Left lobe of liver (tissue), 2 donors: ENCODE data around the gene QDPR. TPM values are rescaled to one million over a fixed set of nuclear protein-coding genes. Genes with fewer than 3 reads are reported as not detected.

ENCODE experiments used
- ATAC-seq: fragments of 200-7000 bp; cut with Tn5 transposase; one replicate; pipeline ENCODE4 v1.9.1; 2020; ENCODE audit warnings: mild to moderate bottlenecking, moderate library complexity
- DNase-seq: peaks from one replicate; pipeline ENCODE4 v3.0.0-alpha.2; 2020; ENCODE audit warnings: low spot score
- total RNA-seq: library from RNA; stranded (reverse); gene quantifications from one replicate; pipeline ENCODE4 v1.2.1, GENCODE V29; 2021
- donor health status: DM: no; HTN: no; CAD: no; lungs with moderate emphysema.
- donor health status: DM: no; HTN: yes; CAD: no.

The QDPR gene
- total RNA-seq, 1 donor from 2014 or later: 156 TPM

DNA sequence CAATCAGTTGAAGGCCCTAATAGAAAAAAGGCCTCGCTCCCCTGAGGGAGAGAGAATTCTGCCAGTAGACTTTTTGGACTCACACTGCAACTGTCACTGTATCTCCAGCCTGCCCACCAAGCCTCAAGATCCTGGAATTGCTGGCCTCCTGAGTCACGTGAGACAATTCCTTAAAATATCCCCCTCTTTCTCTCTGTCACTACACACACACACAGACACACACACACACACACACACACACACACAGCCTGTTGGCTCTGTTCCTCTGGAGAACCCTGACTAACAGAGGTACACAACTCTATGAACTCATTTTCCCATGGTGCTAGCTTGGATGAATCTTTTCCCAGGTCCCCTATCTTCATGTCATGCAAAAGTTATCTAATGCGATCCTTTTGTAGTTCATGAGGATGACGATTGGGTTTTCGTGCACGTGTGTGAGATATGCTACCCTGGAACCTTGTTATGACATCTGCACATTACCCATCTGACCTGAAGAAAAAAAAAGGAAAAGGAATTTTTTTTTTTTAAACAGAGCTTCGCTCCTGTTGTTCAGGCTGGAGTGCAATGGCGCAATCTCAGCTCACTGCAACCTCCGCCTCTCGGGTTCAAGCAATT lies 16.8 kb upstream of the QDPR start:
- DNase-seq (no peak), ATAC-seq (no peak)

DNA sequence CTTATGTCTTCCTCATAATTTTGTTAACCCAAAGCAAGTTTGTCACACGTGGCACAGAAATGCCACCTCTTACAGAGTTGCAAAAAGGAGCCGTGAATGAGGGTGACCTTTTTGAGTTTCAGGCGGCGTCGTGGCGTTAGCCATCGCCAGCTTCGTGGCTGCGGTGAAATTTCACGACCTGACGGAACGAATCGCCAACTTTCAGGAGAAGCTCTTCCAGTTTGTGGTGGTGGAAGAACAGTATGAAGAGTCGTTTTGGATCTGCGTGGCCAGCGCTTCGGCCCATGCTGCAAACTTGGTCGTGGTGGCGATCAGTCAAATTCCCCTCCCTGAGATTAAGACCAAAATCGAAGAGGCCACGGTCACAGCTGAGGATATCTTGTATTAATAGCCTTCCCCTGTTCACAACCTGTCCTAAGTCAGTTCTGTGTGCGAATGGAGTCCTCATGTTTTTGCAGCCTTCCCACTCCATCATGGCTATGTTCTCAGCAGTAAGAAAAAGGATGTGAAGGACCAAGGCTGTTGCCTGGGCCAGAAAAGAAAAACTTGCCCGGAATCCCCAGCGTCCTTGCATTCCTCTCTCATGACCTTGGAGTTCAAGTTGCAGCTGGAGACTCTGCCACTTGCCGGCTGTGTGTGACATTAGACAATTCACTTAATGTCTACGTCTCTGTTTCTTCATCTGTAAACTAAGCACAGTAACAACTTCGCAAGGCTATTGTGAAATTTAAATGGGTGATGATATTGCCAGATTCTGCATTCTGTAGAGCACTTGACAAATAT lies 15.0 kb upstream of the QDPR start:
- DNase-seq (no peak), ATAC-seq (no peak)

DNA sequence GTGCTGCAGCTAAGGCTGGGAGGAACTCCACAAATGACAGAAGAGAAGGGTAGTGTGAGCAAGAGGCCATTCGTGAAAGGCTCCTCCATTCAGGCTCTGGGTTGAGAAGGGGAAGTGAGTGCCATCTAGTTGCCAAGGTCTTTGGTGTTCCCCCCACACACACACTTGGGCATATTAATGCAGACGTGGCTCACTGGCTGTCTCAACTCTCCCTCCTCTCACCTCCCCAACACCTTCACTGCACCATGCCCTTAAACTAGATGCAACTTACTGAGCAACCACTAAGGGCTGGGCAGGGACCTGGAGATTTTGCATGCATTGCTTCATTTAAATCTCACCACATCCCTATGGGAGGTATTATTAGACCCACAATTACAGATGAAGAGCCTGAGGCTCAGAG lies 11.8 kb upstream of the QDPR start:
- ATAC-seq (no peak), DNase-seq (no peak)

DNA sequence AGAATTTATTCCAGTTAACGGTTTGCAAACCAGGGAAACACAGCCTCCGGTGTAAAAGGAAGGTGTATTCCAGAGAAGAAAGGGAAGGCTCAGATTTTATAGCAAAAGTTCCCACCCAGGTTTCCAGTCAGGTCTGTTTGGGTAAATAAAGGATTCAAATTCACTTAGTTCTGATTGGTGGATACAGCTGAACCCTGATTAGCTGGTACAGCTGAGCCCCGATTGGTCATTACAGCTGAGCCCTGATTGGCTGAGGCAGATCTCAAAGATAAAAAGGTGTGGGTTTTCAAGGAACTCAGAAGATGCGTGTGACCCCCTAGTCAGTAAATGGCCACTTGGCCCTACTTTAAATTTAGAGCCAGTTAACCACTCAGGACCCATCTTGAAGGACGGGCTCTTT lies 9.7 kb upstream of the QDPR start:
- no peak for DNase-seq
- ATAC-seq: no peak

DNA sequence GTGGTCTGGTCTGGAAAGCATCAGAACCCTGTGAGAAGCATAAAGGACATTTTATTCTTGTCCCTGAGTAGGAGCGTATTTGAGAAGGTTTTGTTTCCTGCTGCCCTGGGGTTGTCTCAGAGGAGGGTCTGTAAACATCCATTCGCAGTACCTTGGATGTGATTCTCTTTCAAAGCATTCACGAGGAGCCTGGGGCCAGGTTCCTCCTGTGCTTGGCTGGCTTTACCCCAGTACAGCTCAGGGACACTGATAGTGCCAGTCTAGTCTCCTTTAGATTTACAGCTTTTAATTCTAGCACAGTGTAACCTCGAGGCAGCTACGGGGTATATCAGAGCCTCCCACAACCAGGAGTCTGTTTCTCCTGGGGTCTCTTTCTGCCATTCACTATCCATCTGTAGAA lies 5.8 kb upstream of the QDPR start:
- ATAC-seq (no peak), DNase-seq (no peak)

DNA sequence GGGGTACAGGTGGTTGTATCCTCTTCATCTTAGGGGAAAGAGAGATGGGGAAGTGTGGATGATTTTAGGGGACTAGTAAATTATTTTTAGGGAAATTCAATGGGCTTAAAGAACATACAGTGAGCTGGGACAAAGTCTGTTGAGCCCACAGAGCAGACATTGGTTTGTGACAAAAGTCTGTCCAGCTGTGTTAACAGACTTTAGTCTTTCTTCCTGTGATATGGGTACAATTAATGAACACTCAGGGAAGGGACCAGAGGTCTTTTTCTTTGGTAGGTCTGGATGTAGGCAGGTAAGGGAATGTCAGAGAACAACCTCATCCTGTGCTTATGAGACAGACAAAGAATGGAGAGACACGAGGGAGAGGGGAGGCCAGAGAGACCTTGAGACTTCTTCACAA lies 5.1 kb upstream of the QDPR start:
- DNase-seq (no peak), ATAC-seq (no peak)

DNA sequence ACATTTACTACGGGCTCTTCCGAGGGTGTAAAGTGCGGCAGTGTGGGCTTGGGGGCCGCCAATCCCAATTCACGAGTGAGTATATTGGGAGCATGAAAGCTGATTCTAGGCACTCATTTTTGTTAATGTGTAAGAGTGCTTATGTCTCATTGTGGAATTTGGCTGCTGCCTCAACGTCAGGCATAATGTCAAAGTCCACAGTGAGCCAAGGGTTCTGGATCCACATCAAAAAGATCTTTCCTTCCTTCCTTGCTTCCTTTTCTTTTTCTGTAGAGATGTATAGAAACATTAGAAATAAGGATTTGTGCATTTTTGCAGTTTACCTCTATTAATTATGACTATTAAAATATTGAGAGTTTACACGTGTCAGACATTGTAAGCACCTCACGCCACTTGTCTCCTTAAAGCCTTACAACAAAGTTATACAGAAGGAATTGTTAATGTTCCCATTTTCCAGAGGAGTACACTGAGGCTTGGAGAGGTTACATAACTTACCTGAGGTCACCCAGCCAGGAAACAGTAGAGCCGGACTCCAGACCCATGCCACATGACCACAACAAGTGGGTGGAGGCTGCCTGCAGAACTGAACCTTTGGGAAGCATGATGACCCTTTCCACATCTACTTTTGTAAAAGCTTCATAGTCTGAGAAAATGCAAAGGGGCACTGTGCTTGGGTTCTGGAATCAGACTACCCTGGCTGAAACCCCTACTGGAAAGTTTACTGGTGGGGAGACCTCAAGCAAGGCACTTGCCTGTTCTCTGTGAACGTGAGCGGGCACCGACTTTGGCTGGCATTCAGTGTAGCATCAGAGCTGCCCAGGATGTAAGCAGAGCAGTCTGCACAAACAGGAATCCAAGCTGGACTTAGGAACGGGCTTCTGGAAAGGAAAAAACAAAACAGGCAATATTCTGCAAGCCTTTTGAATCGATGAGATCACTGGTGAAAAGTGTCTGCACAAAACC lies 3.8 kb upstream of the QDPR start:
- DNase-seq: peak; percentile 85
- ATAC-seq: peak; percentile 59

DNA sequence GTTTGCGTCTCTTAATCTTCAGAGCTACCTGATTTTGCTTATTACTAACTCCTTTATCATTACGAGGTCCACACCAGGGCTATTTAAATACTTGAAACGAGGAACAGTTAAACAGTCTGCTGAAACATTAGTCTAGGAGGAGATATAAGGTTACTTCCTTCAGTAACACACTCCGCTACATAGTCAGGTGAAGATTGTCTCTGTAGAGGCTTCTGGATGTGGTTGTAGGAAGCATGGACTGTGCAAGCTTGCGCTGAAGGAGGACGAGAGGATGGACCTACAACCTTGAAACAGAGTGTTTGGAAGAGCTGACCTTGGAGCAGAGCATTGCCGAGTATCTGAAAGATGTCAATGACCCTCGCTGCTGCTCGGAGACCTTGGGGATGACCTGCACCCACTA lies 3.0 kb upstream of the QDPR start, which contains the start of gene CLRN2:
CLRN2 (plus strand) TSS at position 301 of the 400 bp plus-strand sequence. CDS start 102 bp downstream, outside the sequence.
- no peak for ATAC-seq
- DNase-seq: no peak

DNA sequence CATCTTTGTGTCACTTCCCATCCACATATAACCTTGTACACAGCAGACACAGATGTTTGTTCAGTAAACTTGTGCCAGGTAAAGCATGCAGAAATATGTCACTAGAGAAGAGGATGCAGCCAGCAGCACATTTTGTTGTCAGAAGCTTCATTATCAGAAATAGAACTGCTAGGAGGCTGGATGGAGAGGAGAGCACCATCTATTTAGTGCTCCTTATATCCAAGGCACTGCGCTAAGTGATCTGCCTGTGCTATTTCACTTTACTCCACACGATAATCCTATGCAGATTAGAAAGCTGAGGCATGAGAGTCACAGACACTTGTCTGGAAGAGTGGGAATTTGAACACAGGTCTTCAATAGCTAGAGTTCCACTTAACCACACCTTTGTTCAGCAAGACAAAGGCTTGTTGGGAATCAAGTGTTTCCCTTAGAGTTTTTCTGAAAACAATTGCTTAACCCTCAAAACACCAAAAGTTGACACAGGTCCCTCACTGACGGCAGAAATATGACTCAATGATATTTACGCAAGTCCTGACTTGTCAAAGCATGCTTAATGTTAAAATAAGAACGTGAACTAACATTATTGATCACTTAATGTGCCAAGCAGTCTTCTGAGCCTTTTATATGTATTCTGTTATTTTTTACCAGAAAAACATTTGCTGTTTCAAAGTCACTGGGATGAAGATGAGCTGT lies 1.2 kb upstream of the QDPR start:
- DNase-seq: no peak
- no peak for ATAC-seq

DNA sequence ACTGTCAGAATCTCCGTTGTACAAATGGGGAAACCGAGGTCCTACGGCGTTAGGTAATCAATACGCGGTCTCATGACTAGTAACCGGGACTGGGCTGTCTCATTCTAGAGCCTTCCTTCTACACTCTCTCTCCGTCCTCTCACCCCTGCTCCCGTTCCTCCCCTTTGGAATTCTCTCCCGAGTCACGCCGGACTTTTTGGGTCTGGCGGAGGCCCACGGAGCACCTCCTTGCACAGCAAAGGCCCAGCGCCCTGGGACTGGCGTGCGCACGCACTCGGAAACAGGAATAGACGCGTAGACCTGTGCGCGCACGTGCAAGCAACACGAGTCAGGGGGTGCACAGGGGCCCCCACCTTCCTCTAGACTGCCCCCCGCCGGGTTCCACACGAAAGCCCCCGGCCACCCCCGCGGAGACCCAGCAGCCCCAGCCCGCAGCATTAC lies 361 bp downstream of the QDPR start:
- DNase-seq (peak; percentile 67), ATAC-seq (peak; percentile 22)

DNA sequence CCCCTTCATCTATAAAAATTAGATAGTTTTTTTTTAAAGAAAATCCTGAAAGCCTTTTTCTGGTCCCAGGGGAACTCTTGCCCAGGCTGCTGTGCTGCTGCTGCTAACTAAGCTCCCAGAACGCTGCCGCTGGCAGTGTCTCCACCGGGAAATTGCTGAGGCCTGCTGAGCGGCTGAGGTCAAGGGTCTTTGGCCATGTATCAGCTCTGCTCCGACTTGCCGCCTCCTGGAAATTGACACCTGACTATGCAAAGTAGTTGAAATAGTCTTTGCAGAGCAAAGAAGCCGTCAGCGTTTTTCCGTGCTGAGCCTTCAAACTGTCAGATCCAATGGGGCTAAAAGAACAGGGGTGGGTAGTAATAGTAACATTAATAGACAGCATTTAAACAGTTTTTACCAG lies 839 bp downstream of the QDPR start:
- DNase-seq (peak; percentile 91), ATAC-seq (peak; percentile 66)

DNA sequence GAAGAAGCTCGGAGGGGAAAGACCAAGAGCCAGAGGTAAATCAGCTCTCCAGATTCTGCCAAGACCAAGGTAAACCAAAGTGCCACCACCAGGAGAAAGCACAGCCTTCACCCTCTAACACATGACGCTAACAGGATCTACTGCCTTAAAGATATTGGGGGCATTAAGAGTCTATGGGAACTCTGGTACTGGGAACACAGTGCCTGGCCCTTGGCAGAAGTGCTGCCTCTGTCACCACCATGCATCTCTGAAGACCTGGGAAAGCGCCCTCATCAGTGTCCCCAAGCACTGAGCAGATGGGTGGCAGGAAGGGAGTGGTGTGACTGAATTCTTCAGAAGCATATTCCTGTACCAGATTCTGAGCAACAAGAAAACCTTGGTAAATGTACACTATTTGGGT lies 1.3 kb downstream of the QDPR start:
- ATAC-seq (no peak), DNase-seq (no peak)

DNA sequence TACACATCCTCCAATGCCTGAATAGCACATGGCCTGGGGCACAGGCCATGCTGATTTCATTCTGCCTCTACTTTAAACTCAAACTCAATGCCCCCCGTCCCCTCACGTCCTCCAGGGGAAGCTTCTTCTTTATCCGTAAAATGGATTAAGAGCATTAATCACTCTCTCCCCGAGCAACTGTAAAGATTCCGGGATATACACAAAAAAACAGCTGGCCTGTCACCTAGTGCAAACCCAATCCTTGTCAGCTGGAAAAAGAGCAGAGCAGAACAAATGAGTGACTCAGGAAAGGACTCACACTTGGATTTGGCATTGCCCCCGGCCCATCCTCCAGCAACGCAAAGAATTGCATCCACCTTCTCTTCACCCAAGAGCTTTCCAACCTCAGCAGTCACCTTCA lies 7.8 kb downstream of the QDPR start:
- no peak for ATAC-seq
- DNase-seq: no peak

DNA sequence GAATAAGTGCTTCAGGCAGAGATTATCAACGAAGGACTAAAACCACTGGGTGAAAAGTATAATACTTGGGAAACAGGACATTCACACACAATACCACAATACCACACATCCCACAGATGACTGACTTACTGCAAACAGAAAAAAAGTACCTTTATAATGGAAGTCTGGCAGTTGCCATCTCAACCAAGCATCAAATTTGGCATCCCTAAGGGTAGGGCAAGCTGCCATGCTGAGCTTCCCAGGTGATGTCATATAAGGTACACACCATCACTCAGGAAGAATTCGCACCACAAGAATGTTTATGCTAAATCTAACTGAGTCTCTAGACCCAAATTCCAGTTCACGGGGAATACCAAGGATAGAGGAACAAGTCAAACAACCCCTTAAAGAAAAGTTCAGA lies 9.1 kb downstream of the QDPR start:
- DNase-seq (no peak), ATAC-seq (no peak)

DNA sequence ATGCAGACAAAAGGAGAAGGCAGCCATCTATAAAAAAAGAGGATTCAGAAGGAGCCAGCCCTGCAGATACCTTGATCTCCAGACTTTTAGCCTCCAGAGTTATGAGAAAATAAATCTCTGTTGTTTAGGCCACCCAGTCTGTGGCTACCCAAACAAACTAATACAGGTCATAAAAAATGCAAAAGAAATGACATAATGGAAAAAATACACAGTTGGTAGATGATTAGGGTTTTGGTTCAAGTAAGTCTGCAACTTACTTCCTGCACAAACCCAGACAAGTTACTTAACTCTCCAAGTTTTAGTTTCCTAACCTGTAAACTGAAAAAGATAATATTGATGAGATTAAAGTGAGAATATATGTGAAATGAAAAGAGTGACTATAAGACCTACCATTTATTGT lies 11.3 kb downstream of the QDPR start:
- ATAC-seq (no peak), DNase-seq (no peak)

DNA sequence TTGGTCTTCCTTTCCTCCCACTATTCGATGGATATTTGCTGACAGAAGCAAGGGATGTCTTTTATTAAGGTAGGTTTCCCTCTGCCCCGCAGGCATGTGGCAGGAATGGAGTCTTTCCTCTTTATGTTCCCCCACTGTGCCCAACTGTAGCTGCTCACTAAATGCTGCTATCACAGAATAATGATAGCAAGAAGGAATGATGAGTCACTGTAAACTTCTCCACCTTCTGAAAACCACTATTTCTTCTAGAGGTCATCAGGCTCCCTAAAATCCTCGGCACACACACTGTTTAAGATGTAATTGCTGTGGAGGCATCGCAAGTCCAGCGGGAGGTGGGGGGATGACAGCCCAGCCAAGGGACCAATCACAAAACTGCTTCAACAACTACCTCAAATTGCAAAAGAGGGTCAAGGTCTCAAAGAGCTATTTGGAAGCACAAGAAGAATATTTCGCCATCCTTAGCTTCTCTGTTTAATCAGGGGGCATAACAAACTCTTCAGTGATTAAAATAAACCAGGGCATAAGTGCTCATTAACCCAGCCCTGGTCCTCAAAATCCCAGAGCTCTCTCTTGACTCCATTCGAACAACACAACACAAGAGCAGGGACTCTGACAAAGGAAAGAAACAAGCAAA lies 13.9 kb downstream of the QDPR start:
- DNase-seq (peak; percentile 82), ATAC-seq (peak; percentile 76)

DNA sequence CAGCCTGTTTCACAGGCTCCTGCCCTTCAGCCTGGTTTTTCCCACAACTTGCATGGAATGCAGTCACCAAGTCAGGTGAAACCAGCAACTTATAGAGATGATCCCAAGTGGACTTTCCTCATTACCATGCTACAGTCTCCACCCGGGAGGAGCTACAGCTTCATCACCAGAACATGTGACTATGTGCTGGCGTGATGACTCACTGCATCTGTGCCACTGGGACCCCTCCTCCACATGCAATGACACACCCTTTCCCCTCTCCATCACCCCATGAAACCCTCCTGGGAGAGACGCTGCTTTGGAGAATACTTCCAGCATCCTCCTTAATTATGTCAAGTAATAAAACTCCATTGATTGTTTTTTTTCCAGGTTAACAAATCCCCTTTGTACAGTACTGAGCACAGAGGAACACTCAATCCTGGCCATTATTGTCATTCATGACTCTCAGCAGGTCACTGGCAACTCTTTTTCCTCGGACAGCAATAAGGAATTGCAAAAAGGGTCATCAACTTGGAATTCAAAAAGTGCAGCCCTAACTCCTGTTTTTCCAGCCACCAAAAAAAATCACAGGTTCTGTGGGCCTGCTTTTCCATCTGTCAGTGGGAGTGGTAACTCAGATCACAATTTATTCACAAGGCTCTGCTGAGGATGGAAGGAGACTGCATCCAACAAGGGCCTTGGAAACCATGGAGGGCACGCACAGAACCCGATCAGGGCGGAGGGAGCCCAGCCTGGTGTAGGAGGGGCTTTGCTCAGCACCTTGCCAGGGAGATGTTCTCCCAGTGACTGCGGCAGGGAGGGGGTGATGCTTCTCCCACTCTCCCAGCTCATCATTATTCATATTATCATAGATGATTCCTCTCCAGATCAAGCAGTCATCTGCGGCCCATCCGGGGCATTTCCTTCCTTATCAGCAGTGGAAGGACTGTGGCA lies 17.4 kb downstream of the QDPR start:
- ATAC-seq (no peak), DNase-seq (no peak)

DNA sequence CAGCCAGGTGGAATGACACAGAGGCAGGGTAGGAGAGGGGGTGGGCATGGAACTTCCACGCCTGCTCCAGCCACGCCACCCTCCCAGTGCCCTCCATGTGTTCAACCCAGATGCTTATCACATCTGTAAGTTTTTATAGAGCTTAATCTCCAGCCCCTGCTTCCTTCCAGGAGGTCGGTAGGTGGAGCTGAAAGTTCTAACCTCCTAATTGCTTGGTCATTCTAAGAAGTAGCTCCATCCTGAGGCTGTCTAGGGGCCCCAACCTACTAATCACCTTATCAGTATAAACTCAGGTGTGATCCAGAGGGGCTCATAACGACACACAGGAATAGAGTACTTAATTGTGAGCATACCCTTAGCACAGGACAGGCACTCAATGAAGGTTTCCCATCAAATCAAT lies 18.3 kb downstream of the QDPR start:
- no peak for DNase-seq
- ATAC-seq: no peak

DNA sequence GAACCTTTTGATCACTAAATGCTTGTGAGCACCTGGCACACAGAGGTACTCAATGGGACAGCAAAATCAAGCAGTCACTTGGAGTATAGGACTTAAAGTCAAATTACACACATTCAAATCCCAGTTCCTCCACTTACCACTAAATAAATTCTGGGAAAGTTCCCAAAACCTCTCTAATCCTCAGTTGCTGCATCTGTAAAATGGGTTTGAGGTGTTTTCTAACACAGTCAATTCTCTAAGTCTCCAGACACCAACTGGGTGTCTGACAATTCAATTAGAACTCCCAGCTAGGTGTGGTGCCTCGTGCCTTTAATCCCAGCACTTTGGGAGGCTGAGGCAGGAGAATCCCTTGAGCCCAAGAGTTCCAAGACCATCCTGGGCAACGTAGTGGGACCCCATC lies 19.0 kb downstream of the QDPR start:
- no peak for ATAC-seq
- DNase-seq: no peak
